SK-N-SH (cell line): Measurements from ENCODE around the gene ZNF609. TPM values are rescaled to one million over a fixed set of nuclear protein-coding genes. Genes with fewer than 3 reads are reported as not detected.

Source experiments
- CTCF ChIA-PET: fragments of 300-600, 350-600 bp; formaldehyde crosslinking; extraction: SDS; loops from one replicate; lab custom pipeline; 2021; lab: Yijun Ruan, JAX
- POLR2A ChIA-PET: fragments of 350-600 bp; sonication (Branson Sonifier 250); formaldehyde crosslinking; extraction: SDS; loops from one replicate; lab custom pipeline; 2020; ENCODE audit warnings: antibody characterized with exemption, inconsistent platforms; lab: Yijun Ruan, JAX
- DNase-seq: peaks from one replicate; pipeline ENCODE4 v3.0.0; 2012
- H2AFZ ChIP-seq: fragments of 200-600 bp; sonication (generic); 2 replicates; pipeline ENCODE4 v1.8.1; 2016; ENCODE audit warnings: antibody characterized with exemption, mild to moderate bottlenecking, low read depth
- H3F3A ChIP-seq: fragments of 200-600 bp; sonication (generic); replicated peaks from 2 replicates; pipeline ENCODE3; 2016; ENCODE audit warnings: antibody characterized with exemption, mild to moderate bottlenecking; ENCODE audit not compliant: insufficient read depth
- H3K27ac ChIP-seq, 2 experiments: fragments of 200-500 bp in 1 of 2; fragments of 200-600 bp in 1 of 2; sonication (Bioruptor generic) in 1 of 2; sonication (generic), shearing (Covaris generic) in 1 of 2; 2 replicates each; pipeline versions ENCODE4 v1.5.1 to v1.6.1; 2014 to 2016; ENCODE audit warnings: low read depth in 2 of 2, inconsistent platforms in 1 of 2, low read length in 1 of 2, mild to moderate bottlenecking in 1 of 2, mixed read lengths in 1 of 2
- H3K27me3 ChIP-seq: fragments of 200-600 bp; sonication (generic), shearing (Covaris generic); 2 replicates; pipeline ENCODE4 v1.6.1; 2016; ENCODE audit warnings: mixed run types; ENCODE audit not compliant: insufficient read depth
- H3K36me3 ChIP-seq, 2 experiments: fragments of 200-500 bp in 1 of 2; fragments of 200-600 bp in 1 of 2; sonication (Bioruptor generic) in 1 of 2; sonication (generic) in 1 of 2; replicated peaks in 1 of 2; 2 replicates each; pipeline versions ENCODE3 to v1.5.1; 2014 to 2016; ENCODE audit warnings: low read length in 1 of 2, mild to moderate bottlenecking in 1 of 2; ENCODE audit not compliant: insufficient read depth in 2 of 2, control insufficient read depth in 1 of 2
- H3K4me1 ChIP-seq, 2 experiments: fragments of 200-500 bp in 1 of 2; fragments of 200-600 bp in 1 of 2; sonication (Bioruptor generic) in 1 of 2; sonication (generic), shearing (Covaris generic) in 1 of 2; 2 replicates each; pipeline versions ENCODE4 v1.5.1 to v1.6.1; 2014 to 2016; ENCODE audit warnings: low read depth in 1 of 2, low read length in 1 of 2, mixed run types in 1 of 2; ENCODE audit not compliant: insufficient read depth in 2 of 2, control insufficient read depth in 1 of 2
- H3K4me2 ChIP-seq: fragments of 200-600 bp; sonication (generic), shearing (Covaris generic); 2 replicates; pipeline ENCODE4 v1.6.1; 2017; ENCODE audit warnings: mixed run types
- H3K4me3 ChIP-seq, 2 experiments: fragments of 200-500 bp in 1 of 2; fragments of 200-600 bp in 1 of 2; sonication (Bioruptor generic) in 1 of 2; sonication (generic), shearing (Covaris generic) in 1 of 2; 2 replicates each; pipeline versions ENCODE4 v1.5.1 to v1.8.1; 2014 to 2016; ENCODE audit warnings: low read depth in 2 of 2, inconsistent platforms in 1 of 2, low read length in 1 of 2, mild to moderate bottlenecking in 1 of 2, mixed read lengths in 1 of 2, moderate library complexity in 1 of 2
- H3K79me2 ChIP-seq: fragments of 200-600 bp; sonication (generic); 2 replicates; pipeline ENCODE4 v1.8.1; 2017; ENCODE audit warnings: mild to moderate bottlenecking; ENCODE audit not compliant: insufficient read depth
- H3K9ac ChIP-seq: fragments of 200-600 bp; sonication (generic); 2 replicates; pipeline ENCODE4 v1.6.1; 2017; ENCODE audit warnings: mixed run types
- H3K9me2 ChIP-seq: fragments of 200-600 bp; sonication (generic); 2 replicates; pipeline ENCODE4 v1.6.1; 2017; ENCODE audit warnings: mixed run types
- H3K9me3 ChIP-seq: fragments of 200-600 bp; sonication (generic); 2 replicates; pipeline ENCODE4 v1.6.1; 2017; ENCODE audit warnings: mixed run types, mild to moderate bottlenecking, moderate library complexity
- H4K20me1 ChIP-seq: fragments of 200-600 bp; sonication (generic); 2 replicates; pipeline ENCODE4 v1.6.1; 2017; ENCODE audit warnings: mild to moderate bottlenecking, mixed run types; ENCODE audit not compliant: insufficient read depth
- JUND ChIP-seq: IDR thresholded peaks from 2 replicates; pipeline ENCODE4 v1.4.0; 2012
- NFIC ChIP-seq: IDR thresholded peaks from 2 replicates; pipeline ENCODE4 v1.4.0; 2012; ENCODE audit warnings: borderline replicate concordance
- NRF1 ChIP-seq: IDR thresholded peaks from 2 replicates; pipeline ENCODE4 v1.6.1; 2012; ENCODE audit warnings: low read depth, mild to moderate bottlenecking, low read length
- POLR2AphosphoS5 ChIP-seq: IDR thresholded peaks from 2 replicates; pipeline ENCODE4 v1.6.1; 2012; ENCODE audit warnings: low read depth, low read length
- RCOR1 ChIP-seq: fragments of 150-350 bp; IDR thresholded peaks from 2 replicates; pipeline ENCODE4 v1.6.1; 2017; ENCODE audit warnings: antibody characterized with exemption, low read length
- SIN3A ChIP-seq: IDR thresholded peaks from 2 replicates; pipeline ENCODE4 v1.6.1; 2012; ENCODE audit warnings: low read depth, mild to moderate bottlenecking, low read length, moderate library complexity, borderline replicate concordance
- SMC3 ChIP-seq: IDR thresholded peaks from 2 replicates; pipeline ENCODE4 v1.6.1; 2012; ENCODE audit warnings: low read depth, low read length, improper control_type of control experiment
- ZBTB33 ChIP-seq: IDR thresholded peaks from 2 replicates; pipeline ENCODE4 v1.4.0; 2012; ENCODE audit warnings: low read depth, borderline replicate concordance
- WGBS: methylation state at CpG from one replicate; pipeline ENCODE4 v1.1.6; 2017; ENCODE audit warnings: low lambda C conversion rate; 5-methylcytosine and 5-hydroxymethylcytosine counted together
- polyA plus RNA-seq, 3 experiments: library from polyadenylated mRNA; depleted of rRNA; stranded (reverse); fragments of >200 nt; gene quantifications; 2 replicates each; pipeline ENCODE4 v1.2.3, GENCODE V29; 2012
- TF ChIP-seq, protein P1 (sequence below): IDR thresholded peaks from 2 replicates; pipeline ENCODE4 v1.6.1; 2012; ENCODE audit warnings: mild to moderate bottlenecking, low read depth, low read length, moderate library complexity

ZNF609 gene
- polyA plus RNA-seq, 1 of the 3 experiments (the other 2 are of a cell fraction): 12.6 TPM

DNA sequence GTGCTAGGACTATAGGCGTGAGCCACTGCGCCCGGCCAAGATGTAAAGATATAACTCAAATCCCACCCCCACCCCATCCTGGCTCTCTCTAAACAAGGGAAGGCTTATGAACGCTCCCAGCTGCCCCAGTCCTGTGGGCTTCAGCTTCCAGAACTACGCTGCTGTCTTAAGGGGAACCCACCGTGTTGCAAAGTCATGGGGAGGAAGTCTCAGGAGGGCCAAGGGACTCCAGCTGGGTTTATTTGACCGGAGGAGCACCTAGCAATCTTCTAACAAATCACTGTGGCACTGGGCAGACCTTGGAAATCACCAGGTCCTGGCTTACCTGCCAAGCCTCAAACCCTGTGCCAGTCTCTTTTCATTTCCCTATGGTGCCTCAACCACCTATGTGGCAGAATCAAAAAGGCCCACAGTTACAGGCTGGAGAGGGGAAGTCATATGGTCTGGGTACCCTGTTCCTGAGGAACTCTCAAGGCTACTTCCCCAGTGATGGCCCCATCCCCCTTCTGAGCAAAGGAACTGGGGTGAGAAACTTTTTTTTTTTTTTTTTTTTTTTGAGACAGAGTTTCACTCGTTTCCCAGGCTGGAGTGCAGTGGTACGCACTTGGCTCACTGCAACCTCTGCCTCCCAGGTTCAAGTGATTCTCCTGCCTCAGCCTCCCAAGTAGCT lies 231.7 kb downstream of the ZNF609 start (continued):
- TF ChIP-seq, protein P1, sequence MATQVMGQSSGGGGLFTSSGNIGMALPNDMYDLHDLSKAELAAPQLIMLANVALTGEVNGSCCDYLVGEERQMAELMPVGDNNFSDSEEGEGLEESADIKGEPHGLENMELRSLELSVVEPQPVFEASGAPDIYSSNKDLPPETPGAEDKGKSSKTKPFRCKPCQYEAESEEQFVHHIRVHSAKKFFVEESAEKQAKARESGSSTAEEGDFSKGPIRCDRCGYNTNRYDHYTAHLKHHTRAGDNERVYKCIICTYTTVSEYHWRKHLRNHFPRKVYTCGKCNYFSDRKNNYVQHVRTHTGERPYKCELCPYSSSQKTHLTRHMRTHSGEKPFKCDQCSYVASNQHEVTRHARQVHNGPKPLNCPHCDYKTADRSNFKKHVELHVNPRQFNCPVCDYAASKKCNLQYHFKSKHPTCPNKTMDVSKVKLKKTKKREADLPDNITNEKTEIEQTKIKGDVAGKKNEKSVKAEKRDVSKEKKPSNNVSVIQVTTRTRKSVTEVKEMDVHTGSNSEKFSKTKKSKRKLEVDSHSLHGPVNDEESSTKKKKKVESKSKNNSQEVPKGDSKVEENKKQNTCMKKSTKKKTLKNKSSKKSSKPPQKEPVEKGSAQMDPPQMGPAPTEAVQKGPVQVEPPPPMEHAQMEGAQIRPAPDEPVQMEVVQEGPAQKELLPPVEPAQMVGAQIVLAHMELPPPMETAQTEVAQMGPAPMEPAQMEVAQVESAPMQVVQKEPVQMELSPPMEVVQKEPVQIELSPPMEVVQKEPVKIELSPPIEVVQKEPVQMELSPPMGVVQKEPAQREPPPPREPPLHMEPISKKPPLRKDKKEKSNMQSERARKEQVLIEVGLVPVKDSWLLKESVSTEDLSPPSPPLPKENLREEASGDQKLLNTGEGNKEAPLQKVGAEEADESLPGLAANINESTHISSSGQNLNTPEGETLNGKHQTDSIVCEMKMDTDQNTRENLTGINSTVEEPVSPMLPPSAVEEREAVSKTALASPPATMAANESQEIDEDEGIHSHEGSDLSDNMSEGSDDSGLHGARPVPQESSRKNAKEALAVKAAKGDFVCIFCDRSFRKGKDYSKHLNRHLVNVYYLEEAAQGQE: no peak

GRCh38 chr15:64693134-64693533 lies 232.8 kb downstream of the ZNF609 start:
- peaks cover 58% of the 10 kb centered on the region for H4K20me1 ChIP-seq
- H3K36me3 ChIP-seq: peaks cover 43 to 45% of the 10 kb centered on the region in 2 experiments
- CTCF ChIA-PET: interaction anchor here (24.7 kb wide), 1 partner anchor 38 kb away, joined by 513 read pairs; no protein-coding TSS in a partner anchor
- peaks cover 6 to 54% of the 10 kb centered on the region in 2 experiments; a peak in 3 of 4 replicates for H3K4me1 ChIP-seq
- H3K9ac ChIP-seq: no peak overlapping the region
- TF ChIP-seq ZBTB33 (no peak), JUND (peak; percentile 10; the same call in 1 of the 2 replicates), SMC3 (no peak), RCOR1 (no peak), NFIC (peak; percentile 34; the same call in 1 of the 2 replicates)
- TF ChIP-seq, all 33 proteins: peak for 2
- POLR2A ChIA-PET: no interaction called here
- Histone ChIP-seq H3K27ac (peak overlapping the region; percentile 14 to 47; a peak in 2 of 4 replicates), H3K4me2 (no peak overlapping the region), H3K79me2 (peaks cover 68% of the 10 kb centered on the region), H3K27me3 (no peaks in the 10 kb centered on the region), H2AFZ (no peak overlapping the region), H3K4me3 (no peak overlapping the region), H3K9me2 (no peaks in the 10 kb centered on the region), H3F3A (no peaks in the 10 kb centered on the region), H3K9me3 (no peaks in the 10 kb centered on the region)
- no peak for DNase-seq
- WGBS: 58% methylated on average over 5 of the region's 5 CpGs

GRCh38 chr15:64694816-64695215 lies 234.4 kb downstream of the ZNF609 start:
- ChIA-PET CTCF (interaction anchor here (0.6 to 24.7 kb wide), 7 partner anchors 8 to 118 kb away, joined by 3 to 513 read pairs (median 8); no protein-coding TSS in a partner anchor), POLR2A (no interaction called here)
- peaks cover 75% of the 10 kb centered on the region for H4K20me1 ChIP-seq
- no peak overlapping the region for H3K4me2 ChIP-seq
- DNase-seq: no peak
- H3K4me1 ChIP-seq: peaks cover 21 to 58% of the 10 kb centered on the region in 2 experiments
- 100% methylated on average over 2 of the region's 2 CpGs for WGBS
- peaks cover 85% of the 10 kb centered on the region for H3K79me2 ChIP-seq
- peak overlapping the region in 1 of 2 experiments; percentile 92; a peak in 2 of 4 replicates for H3K27ac ChIP-seq
- H2AFZ ChIP-seq: no peak overlapping the region
- H3K4me3 ChIP-seq: no peak overlapping the region
- no peak for TF ChIP-seq NFIC
- no peak for TF ChIP-seq POLR2AphosphoS5
- no peak for TF ChIP-seq SIN3A
- no peak for TF ChIP-seq NRF1
- TF ChIP-seq, protein P1: no peak
- H3K9ac ChIP-seq: no peak overlapping the region
- H3K36me3 ChIP-seq: peaks cover 28 to 30% of the 10 kb centered on the region in 2 experiments
- H3K27me3 ChIP-seq: no peaks in the 10 kb centered on the region
- no peaks in the 10 kb centered on the region for H3F3A ChIP-seq
- H3K9me3 ChIP-seq: no peaks in the 10 kb centered on the region
- H3K9me2 ChIP-seq: no peaks in the 10 kb centered on the region
